K562 (cell line): Measurements from ENCODE around the gene PPFIA3. TPM values are rescaled to one million over a fixed set of nuclear protein-coding genes. Genes with fewer than 3 reads are reported as not detected.

Experiments used
- ATF4 ChIP-seq: fragments of 450-650 bp; formaldehyde crosslinking; IDR thresholded peaks from 2 replicates; pipeline ENCODE4 v1.4.0; 2022; ENCODE audit warnings: mild to moderate bottlenecking, moderate library complexity
- CHD4 ChIP-seq: fragments of 200-600 bp; sonication (generic); IDR thresholded peaks from 3 replicates; pipeline ENCODE4 v1.6.1; 2012; ENCODE audit warnings: low read depth, mild to moderate bottlenecking, mixed read lengths, low read length, inconsistent platforms; ENCODE audit not compliant: insufficient read depth, insufficient replicate concordance, poor library complexity, severe bottlenecking
- DEAF1 ChIP-seq: fragments of 450-650 bp; formaldehyde crosslinking; IDR thresholded peaks from 2 replicates; pipeline ENCODE4 v1.4.0; 2020; ENCODE audit warnings: mild to moderate bottlenecking, moderate library complexity
- ETS2 ChIP-seq: IDR thresholded peaks from 2 replicates; pipeline ENCODE4 v1.6.1; 2016; ENCODE audit warnings: borderline replicate concordance, missing genetic modification characterization, mild to moderate bottlenecking, moderate library complexity, missing compliant biosample characterization; ENCODE audit not compliant: poor library complexity, severe bottlenecking
- FOXP1 ChIP-seq: sonication (generic); formaldehyde crosslinking; IDR thresholded peaks from 2 replicates; pipeline ENCODE4 v1.8.0; 2022; ENCODE audit warnings: mild to moderate bottlenecking, missing genetic modification reagents
- HDAC3 ChIP-seq: fragments of 450-650 bp; IDR thresholded peaks from 2 replicates; pipeline ENCODE4 v1.6.1; 2018; ENCODE audit warnings: borderline replicate concordance, mild to moderate bottlenecking, moderate library complexity; ENCODE audit not compliant: partially characterized antibody
- HIVEP1 ChIP-seq: fragments of 250-450 bp; sonication (Bioruptor Pico); IDR thresholded peaks from 2 replicates; pipeline ENCODE4 v1.4.0; 2020; ENCODE audit warnings: mild to moderate bottlenecking
- KLF13 ChIP-seq: fragments of 450-650 bp; IDR thresholded peaks from 2 replicates; pipeline ENCODE4 v1.6.1; 2016; ENCODE audit warnings: missing genetic modification characterization, low read depth, mild to moderate bottlenecking, missing compliant biosample characterization, moderate library complexity, borderline replicate concordance
- MAZ ChIP-seq, 2 experiments: fragments of 450-650 bp in 1 of 2; sonication (generic) in 1 of 2; formaldehyde crosslinking; IDR thresholded peaks in 1 of 2; conservative IDR thresholded peaks in 1 of 2; 2 replicates each; pipeline versions ENCODE4 v1.4.0 to v1.5.0; 2020; ENCODE audit warnings: mild to moderate bottlenecking in 1 of 2, missing genetic modification reagents in 1 of 2
- MXI1 ChIP-seq: IDR thresholded peaks from 2 replicates; pipeline ENCODE4 v1.6.1; 2011; ENCODE audit warnings: low read depth, mild to moderate bottlenecking, improper control_type of control experiment, low read length
- NCOR1 ChIP-seq: fragments of 450-650 bp; IDR thresholded peaks from 2 replicates; pipeline ENCODE4 v1.6.1; 2016; ENCODE audit warnings: mild to moderate bottlenecking, moderate library complexity
- NONO ChIP-seq, 2 experiments: fragments of 200-400 bp in 1 of 2; fragments of 450-650 bp in 1 of 2; formaldehyde crosslinking in 1 of 2; IDR thresholded peaks; 2 replicates each; pipeline ENCODE4 v1.6.1; 2017; ENCODE audit warnings: low read depth in 2 of 2, mild to moderate bottlenecking in 2 of 2, moderate library complexity in 2 of 2, low read length in 1 of 2
- RCOR1 ChIP-seq, 2 experiments: IDR thresholded peaks; 2 replicates each; pipeline ENCODE4 v1.6.1; 2012; ENCODE audit warnings: low read depth in 2 of 2, low read length in 2 of 2, borderline replicate concordance in 1 of 2, improper control_type of control experiment in 1 of 2
- SAP30 ChIP-seq: fragments of 200-600 bp; sonication (generic); IDR thresholded peaks from 2 replicates; pipeline ENCODE4 v1.6.1; 2012; ENCODE audit warnings: borderline replicate concordance, low read depth, mild to moderate bottlenecking, moderate library complexity, low read length, control low read depth, inconsistent platforms; ENCODE audit not compliant: insufficient read depth, poor library complexity, severe bottlenecking
- SMARCB1 ChIP-seq: IDR thresholded peaks from 2 replicates; pipeline ENCODE4 v1.6.1; 2011; ENCODE audit warnings: improper control_type of control experiment, low read depth; ENCODE audit not compliant: insufficient read length
- TBP ChIP-seq: optimal IDR thresholded peaks from 2 replicates; pipeline ENCODE3; 2011; ENCODE audit warnings: low read depth, low read length, improper control_type of control experiment
- TGIF2 ChIP-seq: sonication (generic); formaldehyde crosslinking; IDR thresholded peaks from 2 replicates; pipeline ENCODE4 v1.8.1; 2022; ENCODE audit warnings: mild to moderate bottlenecking, missing genetic modification reagents, moderate library complexity
- polyA plus RNA-seq, 8 experiments: library from polyadenylated mRNA; depleted of rRNA in 4 of 8; stranded (reverse) in 5 of 8; unstranded in 3 of 8; fragments of >200 nt; fragmentation: Nextera tagmentation in 2 of 8; fragmentation: Illumina TruSeq in 1 of 8; extraction: Ambion mirVana in 2 of 8; extraction: Trizol in 1 of 8; gene quantifications; 2 replicates each; pipeline versions ENCODE4 v1.2.1 to v1.2.3, GENCODE V29; 2011 to 2014; ENCODE audit warnings: inconsistent platforms in 1 of 8, missing spikeins in 1 of 8
- total RNA-seq, 7 experiments: library from RNA; depleted of rRNA in 6 of 7; stranded (reverse); fragments of >200 nt in 6 of 7; fragmentation: Illumina TruSeq in 2 of 7; extraction: Trizol in 2 of 7; gene quantifications; 2 replicates each; pipeline versions ENCODE4 v1.2.1 to v1.2.3, GENCODE V29; 2011 to 2021; ENCODE audit warnings: low replicate concordance in 1 of 7
- TF ChIP-seq, protein P1 (sequence below): fragments of 450-650 bp; IDR thresholded peaks from one replicate; pipeline ENCODE4 v1.6.1; 2018; ENCODE audit warnings: mild to moderate bottlenecking, moderate library complexity; ENCODE audit not compliant: partially characterized antibody
- TF ChIP-seq, protein P2 (sequence below): fragments of 150-350 bp; conservative IDR thresholded peaks from 2 replicates; pipeline ENCODE4 v1.6.1; 2014; ENCODE audit warnings: low read length

PPFIA3 gene
- total and polyA plus RNA-seq, 9 of the 15 experiments (the other 6 are each of a cell fraction or from before 2014, with no cell fraction given): 0.10 to 53.0 (median 17.6) TPM

- peak; percentile 61 to 84 for TF ChIP-seq MAZ (CRISPR knock-in tag; conservative IDR thresholded peaks at IDR 0.05 in 1 of 2, IDR thresholded peaks at IDR 0.05 in 1 of 2)
- TF ChIP-seq, protein P1, sequence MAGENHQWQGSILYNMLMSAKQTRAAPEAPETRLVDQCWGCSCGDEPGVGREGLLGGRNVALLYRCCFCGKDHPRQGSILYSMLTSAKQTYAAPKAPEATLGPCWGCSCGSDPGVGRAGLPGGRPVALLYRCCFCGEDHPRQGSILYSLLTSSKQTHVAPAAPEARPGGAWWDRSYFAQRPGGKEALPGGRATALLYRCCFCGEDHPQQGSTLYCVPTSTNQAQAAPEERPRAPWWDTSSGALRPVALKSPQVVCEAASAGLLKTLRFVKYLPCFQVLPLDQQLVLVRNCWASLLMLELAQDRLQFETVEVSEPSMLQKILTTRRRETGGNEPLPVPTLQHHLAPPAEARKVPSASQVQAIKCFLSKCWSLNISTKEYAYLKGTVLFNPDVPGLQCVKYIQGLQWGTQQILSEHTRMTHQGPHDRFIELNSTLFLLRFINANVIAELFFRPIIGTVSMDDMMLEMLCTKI: no peak
- peak; percentile 97 for TF ChIP-seq FOXP1
- TF ChIP-seq, protein P2, sequence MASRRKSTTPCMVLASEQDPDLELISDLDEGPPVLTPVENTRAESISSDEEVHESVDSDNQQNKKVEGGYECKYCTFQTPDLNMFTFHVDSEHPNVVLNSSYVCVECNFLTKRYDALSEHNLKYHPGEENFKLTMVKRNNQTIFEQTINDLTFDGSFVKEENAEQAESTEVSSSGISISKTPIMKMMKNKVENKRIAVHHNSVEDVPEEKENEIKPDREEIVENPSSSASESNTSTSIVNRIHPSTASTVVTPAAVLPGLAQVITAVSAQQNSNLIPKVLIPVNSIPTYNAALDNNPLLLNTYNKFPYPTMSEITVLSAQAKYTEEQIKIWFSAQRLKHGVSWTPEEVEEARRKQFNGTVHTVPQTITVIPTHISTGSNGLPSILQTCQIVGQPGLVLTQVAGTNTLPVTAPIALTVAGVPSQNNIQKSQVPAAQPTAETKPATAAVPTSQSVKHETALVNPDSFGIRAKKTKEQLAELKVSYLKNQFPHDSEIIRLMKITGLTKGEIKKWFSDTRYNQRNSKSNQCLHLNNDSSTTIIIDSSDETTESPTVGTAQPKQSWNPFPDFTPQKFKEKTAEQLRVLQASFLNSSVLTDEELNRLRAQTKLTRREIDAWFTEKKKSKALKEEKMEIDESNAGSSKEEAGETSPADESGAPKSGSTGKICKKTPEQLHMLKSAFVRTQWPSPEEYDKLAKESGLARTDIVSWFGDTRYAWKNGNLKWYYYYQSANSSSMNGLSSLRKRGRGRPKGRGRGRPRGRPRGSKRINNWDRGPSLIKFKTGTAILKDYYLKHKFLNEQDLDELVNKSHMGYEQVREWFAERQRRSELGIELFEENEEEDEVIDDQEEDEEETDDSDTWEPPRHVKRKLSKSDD: no peak
- TF ChIP-seq HIVEP1: no peak
- TF ChIP-seq ATF4 (CRISPR knock-in tag): no peak
- no peak for TF ChIP-seq NONO (IDR thresholded peaks at IDR 0.05; ENCODE audit: low read depth in 2 of 2, low read length in 1 of 2)
- no peak for TF ChIP-seq NCOR1
- peak; percentile 95 for TF ChIP-seq SAP30
- no peak for TF ChIP-seq DEAF1
- no peak for TF ChIP-seq SMARCB1
- peak; percentile 46 for TF ChIP-seq TBP
- TF ChIP-seq RCOR1 (IDR thresholded peaks at IDR 0.05; ENCODE audit: borderline replicate concordance in 1 of 2, low read depth in 2 of 2, low read length in 2 of 2): no peak
- no peak for TF ChIP-seq HDAC3
- TF ChIP-seq ETS2 (tag): no peak
- TF ChIP-seq MXI1: peak; percentile 10; the same call in 1 of the 2 replicates
- TF ChIP-seq TGIF2 (CRISPR knock-in tag): no peak
- TF ChIP-seq CHD4: no peak
- 0 out of 2 replicates have a peak, but pooled peaks have one; percentile 27 for TF ChIP-seq KLF13 (tag)
Observed at GRCh38 chr19:49127674-49128544, 8.6 kb downstream of the PPFIA3 start (continued).
